ENCODE results near the gene DIPK1A.

Gene DIPK1A

GRCh38 chr1:92877081-92877711, 84.1 kb downstream of the DIPK1A start:
- Mint-ChIP-seq H3K4me1 (peaks cover 14% of the 10 kb centered on the region), H3K36me3 (peaks cover 17% of the 10 kb centered on the region), H3K4me3 (no peak overlapping the region), H3K27ac (no peak overlapping the region), H3K27me3 (no peaks in the 10 kb centered on the region), H3K9me3 (no peaks in the 10 kb centered on the region)
- DNase-seq (ENCODE audit: low spot score in 2 of 2) (no peak), ATAC-seq (ENCODE audit: low read depth) (no peak)

DNA sequence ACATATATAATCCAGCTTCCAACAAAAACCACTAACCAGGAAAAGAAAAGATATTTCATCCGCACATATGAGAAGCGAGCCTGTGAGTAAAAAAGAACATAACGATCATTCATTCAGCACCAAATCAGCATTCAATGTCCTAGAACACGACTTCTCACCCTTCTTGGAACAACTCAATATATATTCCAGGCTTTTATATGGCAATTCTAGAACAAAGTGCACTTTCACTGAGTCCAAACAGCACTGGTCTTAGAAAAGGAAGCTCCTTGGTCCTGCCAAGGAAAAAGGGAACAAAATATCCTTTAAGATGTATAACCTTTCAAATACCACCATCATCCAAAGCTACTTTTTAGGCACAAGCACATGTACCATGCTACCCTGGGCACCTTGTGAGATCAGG, 84.9 kb downstream of the DIPK1A start:
- no peaks in the 10 kb centered on the region for H3K27me3 Mint-ChIP-seq
- H3K36me3 Mint-ChIP-seq: peaks cover 18% of the 10 kb centered on the region
- H3K9me3 Mint-ChIP-seq: no peaks in the 10 kb centered on the region
- no peak for ATAC-seq (ENCODE audit: low read depth)
- H3K4me3 Mint-ChIP-seq: no peak overlapping the region
- H3K27ac Mint-ChIP-seq: no peak overlapping the region
- DNase-seq (ENCODE audit: low spot score in 2 of 2): no peak
- peaks cover 14% of the 10 kb centered on the region for H3K4me1 Mint-ChIP-seq

GRCh38 chr1:92874987-92875386, 86.3 kb downstream of the DIPK1A start:
- peaks cover 18% of the 10 kb centered on the region for H3K36me3 Mint-ChIP-seq
- no peak overlapping the region for H3K4me3 Mint-ChIP-seq
- H3K27ac Mint-ChIP-seq: no peak overlapping the region
- H3K9me3 Mint-ChIP-seq: no peaks in the 10 kb centered on the region
- no peak for ATAC-seq (ENCODE audit: low read depth)
- H3K27me3 Mint-ChIP-seq: no peaks in the 10 kb centered on the region
- DNase-seq (ENCODE audit: low spot score in 2 of 2): no peak
- H3K4me1 Mint-ChIP-seq: peaks cover 14% of the 10 kb centered on the region

GRCh38 chr1:92872719-92873118, 88.5 kb downstream of the DIPK1A start:
- H3K4me3 Mint-ChIP-seq: no peak overlapping the region
- DNase-seq (ENCODE audit: low spot score in 2 of 2) (no peak), ATAC-seq (ENCODE audit: low read depth) (no peak)
- no peak overlapping the region for H3K27ac Mint-ChIP-seq
- peaks cover 12% of the 10 kb centered on the region for H3K4me1 Mint-ChIP-seq
- no peaks in the 10 kb centered on the region for H3K9me3 Mint-ChIP-seq
- H3K36me3 Mint-ChIP-seq: peaks cover 20% of the 10 kb centered on the region
- H3K27me3 Mint-ChIP-seq: no peaks in the 10 kb centered on the region

GRCh38 chr1:92870591-92870990, 90.7 kb downstream of the DIPK1A start:
- no peak overlapping the region for H3K27ac Mint-ChIP-seq
- no peak overlapping the region for H3K4me3 Mint-ChIP-seq
- peaks cover 20% of the 10 kb centered on the region for H3K36me3 Mint-ChIP-seq
- H3K9me3 Mint-ChIP-seq: no peaks in the 10 kb centered on the region
- no peaks in the 10 kb centered on the region for H3K27me3 Mint-ChIP-seq
- DNase-seq (ENCODE audit: low spot score in 2 of 2): no peak
- peaks cover 6% of the 10 kb centered on the region for H3K4me1 Mint-ChIP-seq
- no peak for ATAC-seq (ENCODE audit: low read depth)

DNA sequence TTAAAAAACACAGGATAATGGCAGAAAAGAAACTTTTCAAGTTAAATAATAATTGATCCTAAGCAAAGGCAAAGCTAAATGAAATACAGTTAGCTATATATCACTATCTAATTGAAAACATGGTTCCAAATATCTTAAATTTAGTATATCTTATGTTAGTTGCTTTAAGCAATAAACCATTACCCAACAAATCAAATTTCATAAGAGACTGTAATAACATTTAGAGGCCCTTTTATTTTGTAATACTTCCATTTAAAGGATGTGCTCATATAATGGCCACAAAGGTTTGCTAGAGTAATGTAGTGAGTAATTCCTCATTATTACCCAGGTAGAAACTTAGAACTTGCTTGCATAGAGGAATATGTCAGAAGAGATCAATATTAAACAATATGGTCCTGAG, 97.1 kb downstream of the DIPK1A start:
- no peak for ATAC-seq (ENCODE audit: low read depth)
- Mint-ChIP-seq H3K4me3 (no peak overlapping the region), H3K36me3 (peaks cover 9% of the 10 kb centered on the region), H3K27ac (no peak overlapping the region), H3K9me3 (no peaks in the 10 kb centered on the region), H3K27me3 (no peaks in the 10 kb centered on the region), H3K4me1 (peaks cover 7% of the 10 kb centered on the region)
- DNase-seq (ENCODE audit: low spot score in 2 of 2): no peak

DNA sequence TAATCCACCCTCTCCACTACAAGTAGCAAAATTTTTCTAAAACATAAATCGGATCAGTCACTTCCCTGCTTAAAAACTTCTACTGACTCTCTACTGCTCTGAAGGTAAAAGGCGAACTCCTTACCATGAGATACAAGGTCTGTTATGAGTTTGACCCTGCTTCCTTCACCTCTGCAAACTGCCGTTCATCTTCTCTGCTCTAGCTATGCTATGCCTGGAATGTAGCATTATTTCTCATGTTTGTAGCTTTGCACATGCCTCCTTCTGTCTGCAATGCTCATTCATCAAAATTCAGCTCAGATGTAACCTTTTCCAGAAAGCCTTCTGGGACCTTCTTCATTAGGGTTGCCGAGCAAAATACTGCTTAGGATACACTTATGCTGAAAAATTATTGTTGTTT, 98.7 kb downstream of the DIPK1A start:
- no peak overlapping the region for H3K4me3 Mint-ChIP-seq
- DNase-seq (ENCODE audit: low spot score in 2 of 2): no peak
- ATAC-seq (ENCODE audit: low read depth): no peak
- no peaks in the 10 kb centered on the region for H3K9me3 Mint-ChIP-seq
- peaks cover 8% of the 10 kb centered on the region for H3K4me1 Mint-ChIP-seq
- H3K27ac Mint-ChIP-seq: peak overlapping the region; percentile 74
- no peaks in the 10 kb centered on the region for H3K27me3 Mint-ChIP-seq
- peaks cover 7% of the 10 kb centered on the region for H3K36me3 Mint-ChIP-seq

DNA sequence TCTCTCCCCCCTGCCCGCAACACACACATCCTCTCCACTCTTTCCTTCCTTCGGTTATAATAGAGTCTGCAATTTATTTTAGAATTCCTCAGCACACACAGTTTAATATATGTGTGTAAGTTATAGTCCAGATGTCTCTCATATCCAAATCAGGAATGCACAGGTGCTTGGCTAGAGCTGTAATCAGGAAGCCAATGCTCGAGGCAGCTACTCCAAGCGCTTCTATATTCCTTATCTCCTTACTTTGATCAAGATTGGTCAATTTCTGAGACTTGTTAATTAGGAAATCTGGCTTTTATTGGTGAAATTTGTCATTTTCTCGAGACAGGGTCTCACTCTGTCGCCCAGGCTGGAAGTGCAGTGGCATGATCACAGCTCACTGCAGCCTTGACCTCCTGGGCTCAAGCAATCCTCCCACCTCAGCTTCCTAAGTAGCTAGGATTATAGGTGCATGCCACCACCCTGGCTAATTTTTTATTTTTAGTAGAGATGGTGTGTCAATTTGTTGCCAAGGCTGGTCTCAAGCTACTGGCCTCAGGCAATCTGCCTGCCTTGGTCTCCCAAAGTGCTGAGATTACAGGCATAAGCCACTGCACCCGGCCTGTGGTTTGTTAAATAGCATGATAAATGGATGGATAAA, 101.7 kb downstream of the DIPK1A start:
- ATAC-seq (ENCODE audit: low read depth): peak; percentile 7
- no peak for DNase-seq (ENCODE audit: low spot score in 2 of 2)
- Mint-ChIP-seq H3K27ac (no peak overlapping the region), H3K36me3 (peaks cover 15% of the 10 kb centered on the region), H3K4me1 (peaks cover 8% of the 10 kb centered on the region), H3K9me3 (no peaks in the 10 kb centered on the region), H3K27me3 (no peaks in the 10 kb centered on the region), H3K4me3 (peak overlapping the region; percentile 28)

- peak; percentile 95 for ATAC-seq (ENCODE audit: low read depth)
- Mint-ChIP-seq H3K9me3 (no peaks in the 10 kb centered on the region), H3K36me3 (peaks cover 19% of the 10 kb centered on the region)
Measured at GRCh38 chr1:92858564-92859399, 102.5 kb downstream of the DIPK1A start.

DNA sequence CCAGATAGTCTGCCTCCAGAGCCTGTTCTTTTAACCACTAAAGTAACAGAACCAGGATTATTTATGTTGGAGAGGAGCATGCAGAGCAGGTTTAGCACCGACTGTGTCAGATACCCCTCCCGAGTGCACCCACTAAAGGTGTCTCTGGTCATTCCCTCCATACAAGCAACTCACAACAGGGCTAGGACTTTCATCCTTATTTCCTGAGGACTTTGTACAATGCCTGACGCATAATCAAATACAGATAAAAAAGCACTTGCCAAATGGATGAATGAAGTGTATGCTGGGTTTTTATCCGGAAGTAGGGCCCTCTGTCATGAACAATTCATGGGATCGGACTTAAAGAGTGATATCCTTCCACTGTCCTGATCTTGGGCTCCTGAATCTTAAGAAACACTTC, 103.4 kb downstream of the DIPK1A start:
- Mint-ChIP-seq H3K4me1 (peaks cover 13% of the 10 kb centered on the region), H3K27me3 (no peaks in the 10 kb centered on the region), H3K9me3 (no peaks in the 10 kb centered on the region), H3K36me3 (peaks cover 19% of the 10 kb centered on the region), H3K27ac (no peak overlapping the region), H3K4me3 (no peak overlapping the region)
- DNase-seq (ENCODE audit: low spot score in 2 of 2): no peak
- ATAC-seq (ENCODE audit: low read depth): no peak

More at GRCh38 chr1:92858564-92859399, 102.5 kb downstream of the DIPK1A start:
- Mint-ChIP-seq H3K27me3 (no peaks in the 10 kb centered on the region), H3K4me1 (peaks cover 8% of the 10 kb centered on the region), H3K4me3 (peak overlapping the region; percentile 28), H3K27ac (no peak overlapping the region)
- DNase-seq (ENCODE audit: low spot score in 2 of 2): peak; percentile 43 to 80

DNA sequence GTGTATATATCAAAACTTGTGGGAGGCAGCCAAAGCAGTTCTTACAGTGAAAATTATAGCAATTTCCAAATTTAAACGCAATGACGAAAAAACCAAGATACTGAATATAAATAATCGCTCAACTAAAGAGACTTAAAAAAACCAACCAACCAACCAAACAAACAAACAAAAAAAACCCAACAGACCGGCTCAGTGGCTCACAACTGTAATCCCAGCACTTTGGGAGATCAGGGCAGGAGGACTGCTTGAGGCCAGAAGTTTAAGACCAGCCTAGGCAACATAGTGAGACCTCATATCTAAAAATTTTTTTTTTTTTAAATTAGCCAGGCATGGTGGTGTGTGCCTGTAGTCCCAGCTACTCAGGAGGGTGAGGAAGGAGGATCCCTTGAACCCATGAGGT, 106.0 kb downstream of the DIPK1A start:
- Mint-ChIP-seq H3K4me3 (no peak overlapping the region), H3K4me1 (peaks cover 14% of the 10 kb centered on the region), H3K36me3 (peaks cover 18% of the 10 kb centered on the region), H3K9me3 (no peaks in the 10 kb centered on the region), H3K27ac (no peak overlapping the region), H3K27me3 (no peaks in the 10 kb centered on the region)
- no peak for DNase-seq (ENCODE audit: low spot score in 2 of 2)
- ATAC-seq (ENCODE audit: low read depth): no peak

DNA sequence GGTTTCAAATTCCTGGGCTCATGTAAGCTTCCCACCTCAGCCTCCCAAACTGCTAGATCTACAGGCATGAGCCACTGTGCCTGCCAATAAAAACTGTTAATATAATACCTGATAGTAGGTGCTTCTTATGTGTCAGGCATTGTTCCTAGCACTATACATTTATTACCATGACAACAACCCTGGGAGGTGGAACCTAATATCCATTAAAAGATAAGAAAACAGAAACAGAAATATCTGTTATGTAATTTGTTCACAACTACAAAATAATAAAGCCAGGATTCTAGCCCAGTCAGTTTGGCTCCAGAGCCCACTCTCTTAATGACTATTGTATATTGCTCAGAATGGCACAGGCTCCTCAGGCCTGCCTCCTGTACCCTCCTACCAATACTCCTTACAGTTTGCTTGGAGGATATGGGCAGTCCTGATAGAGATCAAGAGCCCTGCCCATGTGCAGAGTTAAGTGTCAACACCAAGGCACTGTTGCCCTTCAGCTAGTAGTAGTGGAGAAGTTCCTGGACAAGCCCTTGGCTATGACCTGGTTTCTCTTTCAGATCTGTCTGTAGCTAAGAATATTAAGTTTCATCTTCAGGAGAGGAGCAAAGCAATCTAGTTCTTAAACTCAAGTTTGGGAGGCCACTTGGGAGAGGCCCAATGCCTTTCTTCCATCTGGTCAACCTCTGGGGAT, 107.0 kb downstream of the DIPK1A start:
- no peak for ATAC-seq (ENCODE audit: low read depth)
- no peak overlapping the region for H3K27ac Mint-ChIP-seq
- H3K36me3 Mint-ChIP-seq: peaks cover 20% of the 10 kb centered on the region
- no peaks in the 10 kb centered on the region for H3K9me3 Mint-ChIP-seq
- no peak overlapping the region for H3K4me3 Mint-ChIP-seq
- no peak for DNase-seq (ENCODE audit: low spot score in 2 of 2)
- peaks cover 13% of the 10 kb centered on the region for H3K4me1 Mint-ChIP-seq
- H3K27me3 Mint-ChIP-seq: no peaks in the 10 kb centered on the region

- H3K4me1 Mint-ChIP-seq: peaks cover 10% of the 10 kb centered on the region
- no peaks in the 10 kb centered on the region for H3K27me3 Mint-ChIP-seq
- H3K4me3 Mint-ChIP-seq: no peak overlapping the region
- H3K9me3 Mint-ChIP-seq: no peaks in the 10 kb centered on the region
- H3K27ac Mint-ChIP-seq: no peak overlapping the region
- DNase-seq (ENCODE audit: low spot score in 2 of 2) (no peak), ATAC-seq (ENCODE audit: low read depth) (no peak)
- peaks cover 22% of the 10 kb centered on the region for H3K36me3 Mint-ChIP-seq
Measured at GRCh38 chr1:92853299-92853698, 108.0 kb downstream of the DIPK1A start.

- Mint-ChIP-seq H3K27ac (no peak overlapping the region), H3K9me3 (no peaks in the 10 kb centered on the region), H3K36me3 (peaks cover 24% of the 10 kb centered on the region), H3K27me3 (no peaks in the 10 kb centered on the region), H3K4me3 (no peak overlapping the region), H3K4me1 (peaks cover 10% of the 10 kb centered on the region)
- ATAC-seq (ENCODE audit: low read depth) (no peak), DNase-seq (ENCODE audit: low spot score in 2 of 2) (no peak)
Measured at GRCh38 chr1:92851729-92852128, 109.5 kb downstream of the DIPK1A start.

Measured in memory B cell (primary cell).